NCI-H2196 treated with DMSO at 0.1 percent for 48 hours (cell line): ENCODE results near the gene AP3D1.
"Not testable (repeated sequence)": the region's sequence is repeated elsewhere in the genome, so short reads cannot be mapped to it uniquely, and the experiment has no call there.

Experiments
- DNase-seq: peaks from one replicate; lab custom pipeline; 2025; ENCODE audit not compliant: unreplicated experiment; lab: John Stamatoyannopoulos, UW

Gene AP3D1

DNA sequence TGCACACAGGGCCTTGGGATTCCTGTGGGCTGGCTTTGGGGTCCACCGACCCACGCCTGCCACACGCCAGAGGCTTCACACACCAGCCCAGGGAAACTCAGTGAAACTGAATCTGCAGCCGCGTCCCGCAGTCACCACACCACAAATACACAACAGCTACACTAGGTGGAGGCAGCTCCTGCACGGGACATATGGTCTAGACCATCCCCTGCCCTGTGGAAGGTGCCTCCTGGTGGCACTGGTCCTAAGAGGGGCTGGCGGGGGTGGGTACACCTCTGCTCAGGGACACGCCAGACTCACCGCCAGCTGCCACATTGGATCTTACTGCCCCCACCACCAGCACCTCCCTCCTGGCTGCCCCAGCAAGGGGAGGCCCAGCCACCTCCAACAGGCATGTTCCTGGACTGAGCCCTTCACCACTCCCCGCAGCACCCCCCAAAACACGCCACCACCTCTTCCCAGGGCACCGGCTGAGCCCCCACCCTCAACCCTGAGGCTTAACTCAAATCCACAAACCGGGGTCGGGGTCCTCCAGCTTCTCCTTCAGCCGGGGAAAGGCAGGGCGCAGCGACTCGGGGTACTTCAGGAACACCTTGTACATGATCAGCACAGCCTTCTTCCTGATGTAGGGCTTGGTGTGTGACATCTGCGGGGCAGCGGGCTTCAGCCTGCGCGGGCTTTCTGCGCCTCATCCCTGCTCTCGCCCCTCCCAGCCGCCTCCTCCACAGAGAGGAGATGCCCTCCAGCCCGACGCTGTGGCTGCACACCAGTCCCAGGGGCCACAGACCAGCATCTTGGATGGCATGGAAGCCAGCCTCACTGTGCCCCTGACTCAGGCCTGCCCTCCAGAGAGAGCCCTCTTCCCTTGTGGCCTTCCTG is 21.2 kb downstream of the AP3D1 start:
- DNase-seq, result no peak

DNA sequence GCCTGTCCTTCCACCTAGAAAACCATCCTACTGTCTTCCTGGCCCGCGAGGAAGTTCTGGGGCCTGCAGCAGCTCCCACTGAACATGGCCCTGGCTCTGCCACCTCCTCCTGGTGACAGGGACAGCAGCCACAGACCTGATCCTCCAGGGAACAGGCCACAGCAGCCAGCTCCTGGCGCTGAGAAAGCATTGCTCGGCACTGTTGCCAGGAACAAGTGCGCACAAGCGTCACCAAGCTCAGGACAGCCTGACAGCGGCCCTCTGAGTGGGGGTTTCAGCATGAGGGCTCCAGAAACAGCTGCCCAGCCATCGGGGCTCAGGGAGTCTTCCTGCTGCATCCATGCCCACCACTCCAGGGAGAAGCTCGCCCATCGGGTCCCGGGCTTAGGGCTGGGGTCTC is 21.9 kb downstream of the AP3D1 start:
- no peak for DNase-seq

DNA sequence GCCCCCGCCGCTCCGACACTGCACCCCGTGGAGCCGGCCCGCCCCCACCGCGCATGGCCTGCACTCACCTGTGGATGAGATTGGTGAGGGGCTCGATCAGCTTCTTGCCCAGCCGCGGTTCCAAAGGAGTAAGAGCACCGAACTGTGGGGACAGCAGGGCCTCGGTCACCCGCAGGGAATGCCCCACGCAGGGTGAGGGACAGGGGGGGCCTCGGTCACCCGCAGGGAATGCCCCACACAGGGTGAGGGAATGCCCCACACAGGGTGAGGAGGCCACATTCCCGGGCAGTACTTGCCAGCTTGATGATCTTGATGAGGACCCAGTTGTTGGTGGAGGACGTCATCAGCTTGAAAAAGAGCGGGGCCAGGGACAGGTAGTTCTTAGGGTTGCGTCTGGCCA is 22.3 kb downstream of the AP3D1 start:
- no peak for DNase-seq

DNA sequence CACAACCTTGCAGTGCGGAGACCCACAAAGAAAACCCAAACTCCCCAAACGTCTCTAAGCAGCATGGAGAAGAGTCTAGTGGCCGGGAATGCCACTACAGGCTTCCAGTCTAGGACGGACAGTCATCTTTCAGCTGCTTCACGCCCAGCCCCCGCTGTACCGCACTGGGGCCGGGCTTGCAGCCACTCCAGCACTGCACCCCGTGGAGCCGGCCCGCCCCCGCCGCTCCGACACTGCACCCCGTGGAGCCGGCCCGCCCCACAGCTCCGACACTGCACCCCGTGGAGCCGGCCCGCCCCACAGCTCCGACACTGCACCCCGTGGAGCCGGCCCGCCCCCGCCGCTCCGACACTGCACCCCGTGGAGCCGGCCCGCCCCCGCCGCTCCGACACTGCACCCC is 23.1 kb downstream of the AP3D1 start:
- DNase-seq, result not testable (repeated sequence)

DNA sequence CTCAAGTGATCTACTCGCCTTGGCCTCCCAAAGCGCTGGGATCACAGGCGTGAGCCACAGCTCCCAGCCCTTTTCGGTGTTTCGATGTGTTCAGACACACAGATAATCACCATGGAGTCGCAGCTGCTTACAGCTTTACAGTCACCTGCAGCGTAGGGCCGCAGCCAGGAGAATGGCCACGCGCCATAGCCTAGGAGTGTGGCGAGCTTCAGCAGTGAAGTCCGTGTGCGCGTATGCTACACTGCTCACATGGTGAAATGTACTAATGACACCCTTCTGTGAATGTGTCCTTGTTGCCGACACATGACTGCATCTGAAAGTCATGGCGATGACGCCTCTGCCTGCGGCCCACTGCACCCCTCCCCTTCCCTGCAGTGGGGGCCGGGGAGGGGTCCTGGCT is 23.6 kb downstream of the AP3D1 start:
- DNase-seq, result no peak

DNA sequence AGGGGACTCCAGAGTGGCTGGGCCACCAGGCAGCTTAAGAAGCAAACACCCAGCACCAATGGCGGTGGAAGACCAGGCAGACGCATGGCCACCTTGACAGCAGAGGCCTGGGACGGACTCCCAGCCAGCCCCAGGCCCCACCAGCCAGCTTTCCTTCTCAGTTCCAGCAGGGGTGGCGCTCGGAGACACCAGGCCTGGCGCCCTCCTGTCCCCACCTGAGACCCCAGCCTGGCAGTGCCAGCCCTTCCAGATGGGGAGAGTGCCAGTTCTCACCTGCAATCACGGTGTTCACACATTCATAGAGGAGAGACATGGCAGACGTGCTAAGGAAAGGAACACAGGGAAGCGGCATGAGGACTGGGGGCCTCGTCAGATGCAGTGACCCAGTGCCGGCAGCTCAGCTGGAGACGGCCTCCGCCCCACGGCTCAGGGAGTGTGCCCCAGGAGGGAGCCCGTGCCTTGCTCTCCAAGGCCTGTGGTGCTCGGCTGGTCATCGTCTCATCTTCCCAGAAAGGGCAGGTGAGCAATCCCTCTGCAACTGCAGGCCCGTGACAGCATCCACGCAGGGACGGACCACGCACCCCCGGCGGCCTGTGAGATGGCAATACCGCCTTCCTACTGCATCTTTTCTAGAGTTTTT is 24.4 kb downstream of the AP3D1 start:
- DNase-seq, result no peak

DNA sequence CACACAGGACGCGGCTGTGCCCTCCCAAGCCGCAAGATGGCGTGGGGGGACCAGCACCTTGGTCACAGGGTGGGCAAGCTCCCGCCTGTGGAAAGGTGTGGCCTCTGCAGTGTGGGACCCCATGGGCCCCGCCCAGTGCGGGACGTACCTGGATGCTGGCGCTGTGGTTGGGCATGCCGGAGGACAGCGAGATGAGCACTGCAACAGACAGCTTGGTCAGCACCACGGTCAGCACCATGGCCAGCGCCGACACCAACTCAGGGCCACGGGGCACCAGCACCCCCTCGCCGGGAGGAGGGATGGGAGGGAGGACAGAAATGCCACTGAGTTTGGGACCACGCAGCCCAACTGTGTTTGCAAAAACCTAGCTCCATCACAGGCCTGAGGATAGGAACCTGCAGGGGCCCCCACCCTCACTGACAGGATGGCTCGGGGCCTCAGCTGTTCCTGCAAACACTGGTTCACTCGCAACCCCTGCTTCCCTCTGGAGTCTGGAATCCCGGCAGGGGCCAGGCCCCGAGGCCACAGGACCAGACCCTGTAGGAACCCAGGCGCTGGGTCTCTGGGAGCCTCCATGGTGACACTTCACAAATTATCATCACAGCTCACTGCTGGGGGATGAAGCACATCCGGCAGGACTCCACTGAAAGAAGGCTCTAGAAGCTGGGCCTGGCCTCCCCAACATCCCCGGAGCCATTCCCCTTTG is 27.5 kb downstream of the AP3D1 start:
- DNase-seq, result no peak

DNA sequence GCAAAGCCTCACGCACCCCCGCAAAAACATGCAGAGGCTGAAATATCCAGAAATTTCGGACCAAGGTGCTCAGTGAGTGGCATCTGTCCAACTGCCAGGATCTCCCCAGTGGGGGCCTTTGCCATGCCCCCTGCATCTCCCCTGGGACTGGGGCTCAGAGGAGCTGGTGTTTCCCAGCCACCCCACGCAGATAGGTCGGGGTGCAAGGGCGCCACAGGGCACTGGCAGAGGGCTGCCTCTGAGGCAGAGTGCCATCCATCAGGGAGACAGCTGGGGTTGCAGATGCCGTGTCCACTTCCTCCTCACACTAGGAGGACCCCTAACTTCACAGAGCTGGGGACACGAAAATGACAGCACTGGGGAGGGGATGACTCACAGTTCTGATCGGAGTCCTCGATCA is 28.4 kb downstream of the AP3D1 start:
- DNase-seq, result no peak

DNA sequence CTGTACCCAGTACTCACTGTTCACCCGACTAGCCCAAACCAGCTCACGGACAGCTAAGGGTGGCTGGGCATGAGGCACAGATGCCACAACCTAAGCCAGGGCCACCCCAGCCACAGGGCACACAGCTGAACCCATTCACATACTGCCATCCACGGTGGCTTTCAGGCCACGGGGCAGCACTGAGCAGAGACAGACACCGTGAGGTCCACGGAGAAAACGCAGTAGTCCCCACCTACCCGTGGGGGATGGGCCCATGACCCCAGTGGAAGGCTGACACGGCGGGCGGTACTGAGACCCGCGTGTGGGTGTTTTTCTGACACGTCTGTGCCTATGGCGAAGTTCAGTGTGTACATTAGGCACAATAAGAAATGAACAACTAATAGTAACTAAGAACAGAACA is 29.1 kb downstream of the AP3D1 start:
- DNase-seq, result no peak

DNA sequence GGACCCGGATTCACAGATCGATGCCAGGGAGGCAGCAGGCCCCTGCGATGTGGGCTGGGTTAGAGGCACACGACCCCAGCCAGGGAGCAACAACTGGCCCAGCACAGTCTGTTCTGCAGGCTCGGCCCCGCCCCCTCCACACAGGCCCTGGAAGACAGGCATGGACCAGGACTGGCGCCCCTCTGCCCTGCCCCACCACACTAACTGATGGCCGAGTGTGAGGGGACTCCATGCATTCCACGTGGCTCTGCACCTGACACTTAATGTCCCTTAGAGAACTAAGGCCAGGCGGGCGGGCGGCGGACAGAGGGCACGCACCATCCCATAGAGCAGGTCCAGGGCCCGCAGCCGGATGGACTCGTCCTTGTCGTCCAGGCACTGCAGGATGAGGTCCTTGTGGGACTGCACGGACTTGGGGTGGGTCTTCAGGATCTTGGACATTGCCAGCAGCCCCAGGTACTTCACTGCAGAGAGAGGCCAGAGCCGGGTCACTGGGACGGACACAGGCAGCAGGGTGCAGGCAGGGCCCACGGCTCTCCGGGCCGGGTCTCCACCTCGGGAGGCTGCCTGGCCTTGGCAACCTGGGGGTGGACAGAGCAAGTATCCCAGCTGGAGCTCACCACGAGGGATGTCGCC is 29.8 kb downstream of the AP3D1 start:
- no peak for DNase-seq

DNA sequence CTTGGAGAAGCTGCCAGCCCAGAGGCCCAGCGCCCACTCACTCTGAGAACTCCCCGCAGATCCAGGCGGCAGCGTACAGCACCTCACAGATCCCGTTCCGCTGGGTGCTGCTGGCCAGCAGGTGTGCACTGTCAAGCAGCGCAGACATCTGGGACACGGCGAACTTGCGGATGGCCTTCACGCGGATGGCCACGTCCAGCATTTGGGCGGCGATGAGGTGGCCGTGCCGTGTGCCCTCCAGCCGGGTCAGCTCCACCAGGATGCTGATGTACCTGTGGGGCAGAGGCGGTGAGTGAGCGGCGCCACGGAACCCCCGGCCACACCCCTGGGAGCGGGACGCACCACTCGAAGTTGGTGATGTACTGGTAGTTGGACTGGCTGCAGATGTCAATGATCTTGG is 30.5 kb downstream of the AP3D1 start:
- DNase-seq, result no peak

DNA sequence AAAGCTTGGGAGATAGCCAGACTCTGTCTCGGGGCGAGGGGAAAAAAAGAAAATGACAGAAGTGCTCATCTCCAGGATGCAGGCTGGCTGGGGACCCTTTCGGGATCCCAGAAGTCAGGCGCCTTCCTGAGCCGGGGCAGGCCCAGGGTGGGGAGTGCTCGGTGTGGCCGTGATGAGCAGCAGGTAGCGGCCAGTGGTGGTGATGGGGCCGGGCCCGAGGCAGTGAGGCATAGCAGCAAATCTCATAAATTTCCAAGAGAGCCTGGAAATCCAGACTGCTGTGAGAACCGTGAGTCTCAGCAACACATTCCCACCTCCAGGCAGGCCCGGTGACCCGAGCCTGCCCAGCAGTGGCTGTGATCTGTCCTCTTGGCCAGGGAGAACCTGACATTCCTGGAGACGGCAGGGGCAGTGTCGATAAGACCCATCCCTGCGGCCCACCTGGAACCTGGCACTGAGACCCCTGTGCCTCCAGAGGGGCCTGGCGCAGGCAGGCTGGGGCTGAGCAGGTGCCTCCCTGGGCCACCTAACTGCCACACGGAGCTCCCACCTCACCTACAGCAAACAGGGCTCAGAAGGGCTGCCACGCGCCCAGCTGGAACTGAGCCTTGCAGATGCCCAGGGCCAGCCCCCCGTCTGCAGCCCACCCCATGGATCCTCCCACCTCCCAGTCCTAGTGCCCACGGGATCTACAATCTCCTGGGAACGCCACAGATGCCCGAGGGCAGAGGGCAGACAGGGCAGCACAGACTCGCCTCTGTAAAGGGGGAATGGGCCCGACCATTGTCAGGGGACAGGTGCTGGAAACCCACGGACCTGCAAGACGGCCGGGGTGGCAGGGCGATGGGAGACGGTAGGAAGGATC is 31.2 kb downstream of the AP3D1 start:
- no peak for DNase-seq

DNA sequence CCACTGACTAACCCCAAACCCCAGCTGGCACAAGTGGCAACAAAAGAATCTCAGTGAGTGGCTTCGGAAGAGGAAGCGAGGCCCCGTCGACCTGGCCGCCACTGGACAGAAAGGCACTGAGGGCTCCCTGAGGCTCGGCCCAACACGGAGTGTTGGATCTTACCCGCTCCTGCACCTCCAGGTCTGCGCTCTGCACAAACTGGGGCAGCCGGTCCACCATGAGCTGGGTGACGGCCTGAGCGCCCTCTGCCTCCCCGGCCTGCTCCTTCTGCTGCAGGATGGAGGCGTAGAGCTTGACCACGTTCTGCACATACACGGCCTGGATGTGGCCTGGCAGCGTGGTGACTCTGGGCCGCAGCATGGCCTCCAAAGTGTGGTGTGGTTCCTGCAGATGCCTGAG is 32.9 kb downstream of the AP3D1 start:
- no peak for DNase-seq

DNA sequence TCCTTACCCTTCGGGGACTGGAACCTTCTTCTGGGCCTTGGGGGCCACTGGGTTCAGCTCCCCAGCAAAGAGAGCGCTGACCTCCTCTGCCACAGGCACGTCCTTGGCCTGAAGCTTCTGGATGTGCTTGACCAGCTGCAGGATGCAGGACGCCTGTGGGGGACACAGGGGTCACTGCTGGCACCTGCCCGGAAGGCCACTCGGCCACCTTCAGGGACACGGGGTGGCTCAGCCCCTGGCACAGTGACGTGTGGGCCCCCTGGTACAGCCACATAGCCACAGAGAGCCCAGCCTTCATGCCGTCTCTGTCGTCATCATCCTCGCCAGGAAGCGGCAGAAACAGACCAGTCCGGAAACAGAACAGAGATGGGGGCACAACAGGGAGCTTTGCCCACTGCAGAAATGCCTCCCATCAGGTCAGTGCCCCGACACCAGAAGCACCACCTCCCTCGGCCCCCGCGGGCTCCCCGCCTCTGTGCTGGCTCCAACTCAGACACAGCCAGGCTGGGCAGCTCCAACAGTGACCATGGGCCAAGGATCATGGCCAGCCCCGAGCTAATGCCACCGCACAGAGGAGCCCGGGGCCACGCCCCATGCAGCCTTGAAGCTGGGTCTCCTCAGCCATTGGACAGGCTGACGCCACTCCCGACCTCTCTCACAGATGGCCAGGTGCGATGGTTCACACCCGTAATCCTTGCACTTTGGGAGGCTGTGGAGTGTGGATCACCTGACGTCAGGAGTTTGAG is 34.0 kb downstream of the AP3D1 start:
- DNase-seq, result no peak

DNA sequence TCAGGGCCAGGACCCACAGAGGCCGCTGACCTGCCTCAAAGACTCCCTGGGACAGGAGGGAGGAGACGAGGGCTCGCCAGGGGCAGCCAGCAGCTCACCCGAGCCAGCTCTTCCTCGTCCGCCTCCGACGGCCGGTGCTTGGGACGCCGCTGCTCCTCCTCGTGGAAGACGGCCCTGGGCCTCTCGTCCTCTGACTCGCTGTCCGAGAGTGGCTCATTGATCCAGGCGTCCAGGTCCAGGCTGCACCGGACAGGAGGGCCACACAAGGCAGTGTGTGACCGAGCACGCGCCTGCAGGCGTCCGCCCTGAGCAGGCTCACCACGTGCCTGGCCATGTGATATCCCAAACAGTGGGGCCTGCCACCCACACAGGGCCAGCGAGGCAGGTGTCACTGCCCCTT is 34.9 kb downstream of the AP3D1 start:
- DNase-seq, result no peak

DNA sequence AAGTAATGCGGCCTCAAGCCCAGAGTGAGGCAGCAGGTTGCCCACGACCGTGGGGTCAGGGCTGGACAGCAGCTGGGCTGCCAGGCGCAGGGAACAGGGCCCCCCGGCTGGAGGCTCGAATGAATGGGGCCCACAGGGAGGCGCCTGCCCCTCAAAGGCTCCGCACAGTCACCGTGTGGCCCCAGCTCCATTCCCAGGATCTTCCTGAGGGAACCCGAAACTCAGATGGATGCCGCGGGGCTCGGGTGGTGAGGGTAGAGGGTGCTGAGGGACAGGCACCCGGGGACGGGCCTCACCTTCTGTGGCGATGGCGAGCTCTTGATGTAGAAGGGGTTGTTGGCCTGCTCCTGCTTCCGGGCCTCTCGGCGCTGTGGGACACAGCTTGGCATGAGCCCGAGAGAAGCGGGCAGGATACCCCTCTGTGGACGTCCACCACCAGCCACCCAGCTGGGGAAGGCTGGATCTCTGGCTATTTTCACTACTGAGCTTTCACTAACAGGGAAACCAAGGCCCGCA is 35.4 kb downstream of the AP3D1 start:
- no peak for DNase-seq

DNA sequence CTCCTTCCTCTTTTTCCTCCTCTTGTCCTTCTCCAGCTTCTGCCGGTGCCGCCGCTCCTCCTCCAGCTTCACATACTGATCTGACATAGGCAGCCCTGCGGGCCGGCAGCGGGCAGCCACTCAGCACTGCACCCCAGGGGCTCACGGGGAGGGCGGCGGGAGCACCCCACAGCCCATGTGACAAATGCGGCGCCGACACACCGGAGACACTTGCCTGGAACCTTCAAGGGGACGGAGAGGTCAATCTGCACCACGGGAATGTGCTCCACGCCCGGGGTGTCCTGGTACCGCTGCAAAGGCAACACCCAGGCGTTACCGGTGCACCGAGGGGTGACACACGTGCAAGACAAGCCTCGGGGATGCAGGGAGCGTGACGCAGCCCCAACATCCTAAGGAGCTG is 36.0 kb downstream of the AP3D1 start:
- no peak for DNase-seq

DNA sequence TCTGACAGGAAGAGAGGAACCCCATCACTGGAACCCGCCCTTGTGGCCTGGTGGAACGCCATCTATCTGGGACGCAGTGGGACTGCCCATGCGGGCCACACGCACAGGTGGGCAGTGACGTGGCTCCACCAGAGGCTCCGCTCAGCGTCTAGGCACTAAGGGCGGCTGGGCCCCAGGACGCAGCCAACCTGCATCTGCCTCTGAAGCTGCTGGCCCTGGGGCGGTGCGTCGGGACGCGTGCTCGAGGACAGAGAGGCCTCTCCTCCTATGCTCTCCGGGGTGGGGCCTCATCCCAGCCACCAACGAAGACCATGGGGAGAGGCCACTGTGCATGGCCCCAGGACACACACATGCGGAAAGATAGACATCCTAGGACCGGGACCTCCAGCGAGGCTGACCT is 36.5 kb downstream of the AP3D1 start:
- DNase-seq, result no peak

DNA sequence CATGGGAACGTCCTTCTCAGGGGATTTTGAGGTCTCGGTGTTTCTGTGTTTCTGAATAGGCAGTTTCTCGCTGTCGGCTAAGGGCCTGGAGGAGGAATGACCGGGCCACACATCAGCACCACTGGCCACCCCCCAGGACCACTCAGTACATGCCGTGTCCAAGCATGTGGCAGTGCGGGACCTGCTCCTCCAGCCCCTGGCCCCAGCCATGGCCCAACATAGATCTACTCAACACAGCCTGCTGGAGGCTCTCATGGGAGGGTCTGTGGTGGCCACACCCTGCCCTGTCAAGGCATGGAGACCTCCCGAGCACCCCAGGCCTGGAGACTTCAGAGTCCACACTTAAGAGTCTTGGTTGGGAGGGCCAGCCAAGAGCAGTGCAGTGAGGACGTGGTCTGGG is 37.1 kb downstream of the AP3D1 start:
- no peak for DNase-seq
